Endothelial cell (in vitro differentiated cells): ENCODE results near the gene MRPL22. TPM values are rescaled to one million over a fixed set of nuclear protein-coding genes. Genes with fewer than 3 reads are reported as not detected.
"Not testable (repeated sequence)": the region's sequence is repeated elsewhere in the genome, so short reads cannot be mapped to it uniquely, and the experiment has no call there.

ENCODE experiments used
- DNase-seq: peaks from one replicate; pipeline ENCODE4 v3.0.0; 2021; ENCODE audit warnings: low spot score
- H3K27ac Mint-ChIP-seq: one replicate; pipeline ENCODE4 v1.8.0; 2021; ENCODE audit warnings: mixed read lengths, inconsistent platforms; ENCODE audit not compliant: unreplicated experiment
- H3K27me3 Mint-ChIP-seq: one replicate; pipeline ENCODE4 v1.8.0; 2021; ENCODE audit warnings: mild to moderate bottlenecking, moderate library complexity, mixed read lengths, inconsistent platforms; ENCODE audit not compliant: unreplicated experiment
- H3K36me3 Mint-ChIP-seq: one replicate; pipeline ENCODE4 v1.8.0; 2021; ENCODE audit warnings: mild to moderate bottlenecking, low read depth, mixed read lengths, inconsistent platforms; ENCODE audit not compliant: unreplicated experiment
- H3K4me1 Mint-ChIP-seq: one replicate; pipeline ENCODE4 v1.8.0; 2021; ENCODE audit warnings: mild to moderate bottlenecking, mixed read lengths, inconsistent platforms; ENCODE audit not compliant: unreplicated experiment
- H3K4me3 Mint-ChIP-seq: one replicate; pipeline ENCODE4 v1.8.0; 2021; ENCODE audit warnings: mild to moderate bottlenecking, mixed read lengths, inconsistent platforms; ENCODE audit not compliant: unreplicated experiment
- H3K9me3 Mint-ChIP-seq: one replicate; pipeline ENCODE4 v1.8.0; 2021; ENCODE audit warnings: mixed read lengths, inconsistent platforms; ENCODE audit not compliant: unreplicated experiment
- CTCF ChIP-seq: fragments of 200-600 bp; sonication (generic); IDR thresholded peaks from one replicate; pipeline ENCODE4 v1.5.0; 2021; ENCODE audit warnings: antibody characterized with exemption; ENCODE audit not compliant: unreplicated experiment
- total RNA-seq: library from RNA; stranded (reverse); fragmentation: NEBNext Ultra II Directional; extraction: Animal tissue kit (Norgen Biotek cat#: 25700); gene quantifications from one replicate; pipeline ENCODE4 v1.2.1, GENCODE V29; 2021; ENCODE audit not compliant: unreplicated experiment

The MRPL22 gene
- total RNA-seq, 1 donor from 2014 or later, result 63.6 TPM

GRCh38 chr5:154972476-154973080, 31.7 kb downstream of the MRPL22 start:
- H3K4me1 Mint-ChIP-seq, result peaks cover 18% of the 10 kb centered on the region
- no peaks in the 10 kb centered on the region for H3K9me3 Mint-ChIP-seq
- H3K36me3 Mint-ChIP-seq, result peaks cover 15% of the 10 kb centered on the region
- H3K4me3 Mint-ChIP-seq, result no peak overlapping the region
- DNase-seq, result peak; percentile 60
- H3K27ac Mint-ChIP-seq, result no peak overlapping the region
- TF ChIP-seq CTCF, result no peak
- H3K27me3 Mint-ChIP-seq, result no peaks in the 10 kb centered on the region

GRCh38 chr5:154976082-154976481, 35.2 kb downstream of the MRPL22 start:
- H3K36me3 Mint-ChIP-seq, result peaks cover 14% of the 10 kb centered on the region
- not testable (repeated sequence) for H3K4me3 Mint-ChIP-seq, H3K4me1 Mint-ChIP-seq, DNase-seq, H3K9me3 Mint-ChIP-seq, H3K27me3 Mint-ChIP-seq, H3K27ac Mint-ChIP-seq

- no peak for DNase-seq
Measured at GRCh38 chr5:154977409-154977808, 36.5 kb downstream of the MRPL22 start.

GRCh38 chr5:154978294-154978693, 37.4 kb downstream of the MRPL22 start:
- not testable (repeated sequence) for DNase-seq, H3K9me3 Mint-ChIP-seq, H3K4me3 Mint-ChIP-seq, H3K27me3 Mint-ChIP-seq, H3K4me1 Mint-ChIP-seq, H3K27ac Mint-ChIP-seq
- H3K36me3 Mint-ChIP-seq, result peaks cover 28% of the 10 kb centered on the region

More at GRCh38 chr5:154977409-154977808, 36.5 kb downstream of the MRPL22 start:
- H3K27ac Mint-ChIP-seq, result no peak overlapping the region
- H3K27me3 Mint-ChIP-seq, result peaks cover 2% of the 10 kb centered on the region
- H3K4me1 Mint-ChIP-seq, result no peaks in the 10 kb centered on the region
- no peak overlapping the region for H3K4me3 Mint-ChIP-seq
- H3K9me3 Mint-ChIP-seq, result peaks cover 4% of the 10 kb centered on the region
- H3K36me3 Mint-ChIP-seq, result peaks cover 24% of the 10 kb centered on the region
- TF ChIP-seq CTCF, result no peak

GRCh38 chr5:154984946-154985516, 44.2 kb downstream of the MRPL22 start:
- no peak for TF ChIP-seq CTCF
- Mint-ChIP-seq H3K27ac (no peak overlapping the region), H3K4me3 (no peak overlapping the region), H3K4me1 (no peaks in the 10 kb centered on the region), H3K36me3 (peaks cover 22% of the 10 kb centered on the region), H3K9me3 (peaks cover 4% of the 10 kb centered on the region), H3K27me3 (peaks cover 2% of the 10 kb centered on the region)
- DNase-seq, result no peak

- peaks cover 17% of the 10 kb centered on the region for H3K36me3 Mint-ChIP-seq
- TF ChIP-seq CTCF, result no peak
- peaks cover 4% of the 10 kb centered on the region for H3K9me3 Mint-ChIP-seq
- H3K27me3 Mint-ChIP-seq, result peaks cover 1% of the 10 kb centered on the region
- no peak overlapping the region for H3K27ac Mint-ChIP-seq
- no peaks in the 10 kb centered on the region for H3K4me1 Mint-ChIP-seq
- no peak overlapping the region for H3K4me3 Mint-ChIP-seq
- no peak for DNase-seq
Measured at GRCh38 chr5:154986151-154986550, 45.3 kb downstream of the MRPL22 start.
